ENCODE results near the gene CCDC159. TPM values are rescaled to one million over a fixed set of nuclear protein-coding genes. Genes with fewer than 3 reads are reported as not detected.
"Not testable (repeated sequence)": the region's sequence is repeated elsewhere in the genome, so short reads cannot be mapped to it uniquely, and the experiment has no call there.

The CCDC159 gene
- total RNA-seq, 2 experiments from 2014 or later = 13.0 to 16.1 TPM

- CTCF ChIA-PET = no interaction called here
- ATAC-seq (no peak), DNase-seq (no peak)
- H3K9me3 Mint-ChIP-seq (ENCODE audit: low read depth) = no peaks in the 10 kb centered on the region
- H3K36me3 Mint-ChIP-seq = no peaks in the 10 kb centered on the region
- H3K27ac Mint-ChIP-seq = no peak overlapping the region
- no peaks in the 10 kb centered on the region for H3K27me3 Mint-ChIP-seq
- H3K4me3 Mint-ChIP-seq = no peak overlapping the region
- peaks cover 36% of the 10 kb centered on the region for H3K4me1 Mint-ChIP-seq
Measured at GRCh38 chr19:11342429-11342828, 3.9 kb upstream of the CCDC159 start.

DNA sequence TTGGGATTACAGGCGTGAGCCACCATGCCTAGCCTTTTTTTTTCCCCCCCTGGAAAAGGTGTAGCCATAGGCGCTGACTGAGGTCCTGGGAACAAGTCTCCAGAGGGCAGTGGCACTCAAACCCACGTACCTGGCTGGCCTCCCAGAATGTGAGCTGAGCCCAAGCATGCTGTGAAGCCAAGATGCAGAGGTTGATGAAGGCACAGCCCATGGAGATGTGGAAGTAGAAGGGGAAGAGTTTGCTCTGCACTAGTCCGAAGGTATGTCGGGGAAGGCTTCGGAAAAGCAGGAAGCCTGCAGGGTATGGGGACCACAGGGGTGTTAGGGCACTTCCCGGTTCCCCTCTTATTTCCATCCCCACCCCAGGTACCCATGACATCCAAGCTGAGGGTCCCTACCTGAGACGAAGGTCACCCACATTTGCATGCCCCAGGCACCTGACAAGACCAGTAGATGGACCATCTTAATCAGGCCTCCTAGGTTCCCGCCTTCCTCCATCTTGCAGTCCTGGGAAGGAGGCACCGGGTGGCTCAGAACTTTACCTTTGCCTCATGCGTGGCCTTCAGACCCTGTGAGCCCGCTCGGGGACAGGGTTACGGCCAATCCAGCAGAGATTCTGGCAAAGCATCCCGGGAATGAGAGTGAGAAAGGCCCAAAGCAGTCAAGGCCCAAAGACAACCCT, 1.1 kb upstream of the CCDC159 start:
- H3K27me3 Mint-ChIP-seq = no peaks in the 10 kb centered on the region
- CTCF ChIA-PET = interaction anchor here (1.1 to 2.3 kb wide), 6 partner anchors 24 to 219 kb away, joined by 3 to 9 read pairs (median 4); partner anchors contain the start of gene SWSAP1
- peaks cover 3% of the 10 kb centered on the region for H3K36me3 Mint-ChIP-seq
- peaks cover 5% of the 10 kb centered on the region for H3K9me3 Mint-ChIP-seq (ENCODE audit: low read depth)
- peak overlapping the region; percentile 95 for H3K27ac Mint-ChIP-seq
- ATAC-seq (no peak), DNase-seq (no peak)
- H3K4me3 Mint-ChIP-seq = peak overlapping the region; percentile 92
- peaks cover 21% of the 10 kb centered on the region for H3K4me1 Mint-ChIP-seq

GRCh38 chr19:11347546-11348039, 1.3 kb downstream of the CCDC159 start:
- CTCF ChIA-PET = interaction anchor here (2.3 kb wide), 1 partner anchor 33 kb away, joined by 8 read pairs; no protein-coding TSS in a partner anchor
- H3K36me3 Mint-ChIP-seq = peaks cover 3% of the 10 kb centered on the region
- ATAC-seq = no peak
- H3K4me3 Mint-ChIP-seq = peak overlapping the region; percentile 92
- H3K27ac Mint-ChIP-seq = no peak overlapping the region
- peaks cover 21% of the 10 kb centered on the region for H3K4me1 Mint-ChIP-seq
- no peak for DNase-seq
- H3K27me3 Mint-ChIP-seq = no peaks in the 10 kb centered on the region
- peaks cover 5% of the 10 kb centered on the region for H3K9me3 Mint-ChIP-seq (ENCODE audit: low read depth)

GRCh38 chr19:11349171-11349570, 2.9 kb downstream of the CCDC159 start:
- CTCF ChIA-PET = no interaction called here
- DNase-seq = no peak
- peaks cover 3% of the 10 kb centered on the region for H3K36me3 Mint-ChIP-seq
- ATAC-seq = no peak
- H3K27ac Mint-ChIP-seq = no peak overlapping the region
- H3K4me1 Mint-ChIP-seq = peaks cover 21% of the 10 kb centered on the region
- peaks cover 5% of the 10 kb centered on the region for H3K9me3 Mint-ChIP-seq (ENCODE audit: low read depth)
- H3K27me3 Mint-ChIP-seq = no peaks in the 10 kb centered on the region
- no peak overlapping the region for H3K4me3 Mint-ChIP-seq

DNA sequence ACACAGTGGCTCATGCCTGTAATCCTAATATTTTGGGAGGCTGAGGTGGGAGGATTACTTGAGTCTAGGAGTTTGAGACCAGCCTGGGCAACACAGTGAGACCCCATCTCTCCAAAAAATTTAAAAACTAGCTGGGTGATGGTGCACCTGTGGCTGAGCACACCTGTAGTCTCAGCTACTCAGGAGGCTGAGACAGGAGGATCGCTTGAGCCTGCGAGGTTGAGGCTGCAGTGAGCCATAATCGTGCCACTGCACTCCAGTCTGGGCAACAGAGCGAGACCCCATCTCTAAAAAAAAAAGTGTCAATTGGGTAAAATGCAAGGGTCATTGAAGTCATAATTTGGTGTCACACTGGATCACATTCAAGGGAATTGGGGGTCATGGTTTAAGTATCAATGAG, 7.8 kb downstream of the CCDC159 start:
- CTCF ChIA-PET; H3K36me3 Mint-ChIP-seq; DNase-seq; H3K27me3 Mint-ChIP-seq; H3K9me3 Mint-ChIP-seq (ENCODE audit: low read depth); ATAC-seq; H3K4me3 Mint-ChIP-seq; H3K27ac Mint-ChIP-seq: not testable (repeated sequence)
- peaks cover 11% of the 10 kb centered on the region for H3K4me1 Mint-ChIP-seq

DNA sequence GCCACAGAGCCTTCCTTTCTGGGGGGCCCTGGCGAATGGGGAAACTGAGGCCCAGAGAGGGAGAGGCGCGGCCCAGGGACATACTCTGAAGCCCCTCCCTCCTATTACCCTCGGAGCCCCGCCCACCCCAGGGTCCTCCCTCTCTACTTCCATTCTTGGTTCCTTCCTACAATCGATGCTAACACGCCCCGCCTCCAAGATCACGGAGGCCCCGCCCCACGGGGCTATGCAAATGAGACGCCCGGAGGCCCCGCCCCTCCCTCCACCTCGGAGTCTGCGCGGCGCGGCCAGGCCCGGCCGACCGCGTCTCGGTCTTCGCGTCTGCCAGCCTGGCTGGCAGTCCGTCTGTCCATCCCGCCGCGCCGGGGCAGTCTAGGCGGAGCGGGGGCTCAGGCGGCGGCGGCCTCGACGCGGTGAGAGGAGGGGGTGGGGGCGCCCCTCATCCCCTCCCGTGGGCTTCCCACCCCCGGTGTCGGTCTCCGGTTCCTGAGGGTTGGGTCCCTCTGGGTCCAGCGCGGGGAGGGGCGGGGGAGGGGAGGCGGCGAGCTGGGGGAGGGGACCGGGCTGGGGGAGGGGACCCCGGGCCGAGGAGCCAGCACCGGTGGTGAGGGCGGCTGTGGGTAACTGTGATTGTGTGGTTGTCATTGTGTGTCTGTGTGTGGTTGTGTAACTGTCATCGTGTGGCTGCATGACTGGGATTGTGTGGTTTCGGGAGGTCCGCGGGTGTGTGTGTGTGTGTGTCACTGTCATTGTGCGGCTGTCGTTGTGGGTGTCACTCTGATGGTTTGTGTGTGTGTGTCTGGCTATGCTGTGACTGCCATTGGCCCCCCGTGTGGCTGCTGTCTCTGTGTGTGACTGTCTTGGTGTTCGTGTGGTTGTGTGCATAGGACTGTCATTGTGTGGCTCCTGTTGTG, 9.1 kb downstream of the CCDC159 start, which contains the start of gene PLPPR2:
Gene PLPPR2, plus strand, starts transcription at position 273 of the 914 bp plus-strand sequence. CDS start 2,242 bp downstream, outside the sequence.
- CTCF ChIA-PET = no interaction called here
- Mint-ChIP-seq H3K4me1 (peaks cover 11% of the 10 kb centered on the region), H3K36me3 (no peaks in the 10 kb centered on the region), H3K9me3 (ENCODE audit: low read depth) (no peaks in the 10 kb centered on the region), H3K27me3 (peaks cover 9% of the 10 kb centered on the region), H3K27ac (no peak within 1 kb of the TSS), H3K4me3 (peak within 1 kb of the TSS; percentile 22)
- peak; percentile 92 for ATAC-seq
- peak; percentile 86 for DNase-seq

- ATAC-seq = no peak
- peaks cover 9% of the 10 kb centered on the region for H3K27me3 Mint-ChIP-seq
- no peaks in the 10 kb centered on the region for H3K36me3 Mint-ChIP-seq
- peaks cover 11% of the 10 kb centered on the region for H3K4me1 Mint-ChIP-seq
- H3K9me3 Mint-ChIP-seq (ENCODE audit: low read depth) = no peaks in the 10 kb centered on the region
- CTCF ChIA-PET = no interaction called here
- H3K4me3 Mint-ChIP-seq = peak overlapping the region; percentile 22
- no peak overlapping the region for H3K27ac Mint-ChIP-seq
- DNase-seq = no peak
Measured at GRCh38 chr19:11356074-11356397, 9.7 kb downstream of the CCDC159 start.

GRCh38 chr19:11356676-11357550, 10.6 kb downstream of the CCDC159 start:
- no peak for DNase-seq
- Mint-ChIP-seq H3K4me1 (peaks cover 11% of the 10 kb centered on the region), H3K9me3 (ENCODE audit: low read depth) (no peaks in the 10 kb centered on the region), H3K36me3 (no peaks in the 10 kb centered on the region), H3K27me3 (peaks cover 9% of the 10 kb centered on the region), H3K27ac (no peak overlapping the region), H3K4me3 (no peak overlapping the region)
- no peak for ATAC-seq
- CTCF ChIA-PET = no interaction called here

DNA sequence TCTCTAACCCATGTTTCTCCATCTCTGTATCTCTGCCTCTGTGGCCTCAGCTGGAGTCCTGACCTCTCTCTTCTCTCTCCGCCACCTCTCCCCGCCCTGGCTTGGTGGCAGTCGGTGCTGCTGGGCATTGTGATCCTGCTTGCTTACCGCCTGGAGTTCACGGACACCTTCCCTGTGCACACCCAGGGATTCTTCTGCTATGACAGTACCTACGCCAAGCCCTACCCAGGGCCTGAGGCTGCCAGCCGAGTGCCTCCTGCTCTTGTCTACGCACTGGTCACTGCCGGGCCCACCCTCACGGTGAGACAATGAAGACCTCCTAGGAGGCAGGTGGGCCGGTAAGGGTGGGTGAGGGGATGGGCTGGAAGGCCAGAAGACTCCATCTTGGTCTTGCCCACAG, 13.1 kb downstream of the CCDC159 start:
- peaks cover 11% of the 10 kb centered on the region for H3K4me1 Mint-ChIP-seq
- CTCF ChIA-PET = interaction anchor here (0.9 kb wide), 1 partner anchor 9 kb away, joined by 3 read pairs; no protein-coding TSS in a partner anchor
- ATAC-seq (no peak), DNase-seq (no peak)
- no peaks in the 10 kb centered on the region for H3K36me3 Mint-ChIP-seq
- no peaks in the 10 kb centered on the region for H3K9me3 Mint-ChIP-seq (ENCODE audit: low read depth)
- peaks cover 9% of the 10 kb centered on the region for H3K27me3 Mint-ChIP-seq
- H3K27ac Mint-ChIP-seq = no peak overlapping the region
- no peak overlapping the region for H3K4me3 Mint-ChIP-seq

- Mint-ChIP-seq H3K4me3 (no peak overlapping the region), H3K27me3 (peaks cover 2% of the 10 kb centered on the region), H3K36me3 (no peaks in the 10 kb centered on the region), H3K4me1 (peaks cover 1% of the 10 kb centered on the region), H3K27ac (no peak overlapping the region), H3K9me3 (ENCODE audit: low read depth) (no peaks in the 10 kb centered on the region)
- no peak for DNase-seq
- peak; percentile 41 for ATAC-seq
- CTCF ChIA-PET = interaction anchor here (1.4 kb wide), 1 partner anchor 68 kb away, joined by 8 read pairs; no protein-coding TSS in a partner anchor
Measured at GRCh38 chr19:11361037-11361770, 14.9 kb downstream of the CCDC159 start.

DNA sequence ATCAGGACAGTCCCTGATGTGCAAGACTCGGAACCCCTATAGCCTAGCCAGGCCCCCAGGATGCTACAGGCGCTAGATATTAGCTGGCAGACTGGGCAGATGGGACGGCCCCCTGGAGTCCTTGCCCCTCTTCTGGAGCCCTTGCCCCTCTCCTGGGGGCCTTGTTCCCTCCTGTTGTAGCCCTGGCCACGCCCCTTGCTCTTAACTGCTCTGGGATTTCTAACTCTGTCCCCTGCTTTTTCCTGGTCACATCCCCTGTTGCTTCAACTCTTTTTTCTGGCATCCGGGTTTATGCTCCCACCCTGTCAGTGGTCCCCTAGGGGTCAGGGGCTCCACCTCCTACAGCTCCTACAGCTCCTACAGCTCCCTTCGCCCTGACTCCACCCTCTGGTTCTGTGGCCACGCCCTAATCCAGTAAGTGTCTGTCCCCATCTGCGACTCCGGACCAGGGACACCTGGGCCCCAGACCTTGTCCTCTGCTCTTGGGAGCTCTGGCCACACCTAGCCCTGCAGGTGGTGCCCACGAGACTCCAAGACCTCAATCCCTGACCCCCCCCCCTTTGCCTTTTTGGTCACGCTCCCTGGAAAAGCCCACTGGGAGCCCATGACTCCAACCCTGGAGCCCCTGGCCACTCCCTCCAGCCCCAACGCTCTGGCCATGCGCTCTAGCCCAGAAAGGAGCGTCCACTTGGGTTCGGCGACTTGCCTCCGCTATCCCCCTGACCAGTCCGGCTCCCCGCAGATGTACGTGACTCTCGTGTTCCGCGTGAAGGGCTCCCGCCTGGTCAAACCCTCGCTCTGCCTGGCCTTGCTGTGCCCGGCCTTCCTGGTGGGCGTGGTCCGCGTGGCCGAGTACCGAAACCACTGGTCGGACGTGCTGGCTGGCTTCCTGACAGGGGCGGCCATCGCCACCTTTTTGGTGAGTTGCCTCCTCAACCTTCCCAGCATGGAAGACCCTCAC, 15.7 kb downstream of the CCDC159 start:
- CTCF ChIA-PET = no interaction called here
- no peaks in the 10 kb centered on the region for H3K36me3 Mint-ChIP-seq
- no peaks in the 10 kb centered on the region for H3K27me3 Mint-ChIP-seq
- H3K27ac Mint-ChIP-seq = no peak overlapping the region
- H3K4me1 Mint-ChIP-seq = no peaks in the 10 kb centered on the region
- H3K9me3 Mint-ChIP-seq (ENCODE audit: low read depth) = no peaks in the 10 kb centered on the region
- DNase-seq = no peak
- no peak overlapping the region for H3K4me3 Mint-ChIP-seq
- no peak for ATAC-seq
